Trophoblast cell (in vitro differentiated cells and primary cell): ENCODE measurements around the gene PTPRE.

Source experiments
- DNase-seq, 2 donors: peaks; one replicate each; pipeline ENCODE4 v3.0.0-alpha.2; 2016
- H2AFZ ChIP-seq: 2 replicates; pipeline ENCODE4 v1.6.1; 2013; ENCODE audit warnings: low read length, moderate library complexity, mild to moderate bottlenecking; ENCODE audit not compliant: insufficient read depth, poor library complexity
- H2AK5ac ChIP-seq: 2 replicates; pipeline ENCODE4 v1.6.1; 2013; ENCODE audit warnings: mild to moderate bottlenecking, low read length
- H2BK120ac ChIP-seq: 2 replicates; pipeline ENCODE4 v1.6.1; 2013; ENCODE audit warnings: low read length, mild to moderate bottlenecking, moderate library complexity; ENCODE audit not compliant: insufficient read depth, poor library complexity
- H2BK12ac ChIP-seq: 2 replicates; pipeline ENCODE4 v1.6.1; 2013; ENCODE audit warnings: mild to moderate bottlenecking, low read length, moderate library complexity
- H2BK5ac ChIP-seq: 2 replicates; pipeline ENCODE4 v1.6.1; 2013; ENCODE audit warnings: low read length, low read depth, moderate library complexity, mild to moderate bottlenecking; ENCODE audit not compliant: poor library complexity
- H3K14ac ChIP-seq: 2 replicates; pipeline ENCODE4 v1.6.1; 2013; ENCODE audit warnings: mild to moderate bottlenecking, low read length
- H3K18ac ChIP-seq: 2 replicates; pipeline ENCODE4 v1.6.1; 2013; ENCODE audit warnings: mild to moderate bottlenecking, low read length
- H3K23ac ChIP-seq: 2 replicates; pipeline ENCODE4 v1.6.1; 2013; ENCODE audit warnings: low read length
- H3K27ac ChIP-seq: 2 replicates; pipeline ENCODE4 v1.5.1; 2013; ENCODE audit warnings: low read depth, mild to moderate bottlenecking, inconsistent platforms, low read length, moderate library complexity
- H3K27me3 ChIP-seq: 2 replicates; pipeline ENCODE4 v1.6.1; 2013; ENCODE audit warnings: inconsistent platforms, mild to moderate bottlenecking, low read length, moderate library complexity; ENCODE audit not compliant: insufficient read depth
- H3K36me3 ChIP-seq, 2 experiments: 1 replicate in 1 of 2; 2 replicates in 1 of 2; pipeline ENCODE4 v1.6.1; 2013; ENCODE audit warnings: low read length in 2 of 2, mild to moderate bottlenecking in 2 of 2, moderate library complexity in 1 of 2; ENCODE audit not compliant: insufficient read depth in 2 of 2, control insufficient read depth in 1 of 2
- H3K4ac ChIP-seq: 2 replicates; pipeline ENCODE4 v1.6.1; 2013; ENCODE audit warnings: low read depth, mild to moderate bottlenecking, low read length, moderate library complexity
- H3K4me1 ChIP-seq, 2 experiments: 1 replicate in 1 of 2; 2 replicates in 1 of 2; pipeline ENCODE4 v1.6.1; 2013; ENCODE audit warnings: low read length in 2 of 2, mild to moderate bottlenecking in 2 of 2, moderate library complexity in 1 of 2; ENCODE audit not compliant: insufficient read depth in 2 of 2, control insufficient read depth in 1 of 2
- H3K4me2 ChIP-seq: 2 replicates; pipeline ENCODE4 v1.6.1; 2013; ENCODE audit warnings: inconsistent platforms, mild to moderate bottlenecking, low read length, moderate library complexity
- H3K4me3 ChIP-seq: 2 replicates; pipeline ENCODE4 v1.5.1; 2013; ENCODE audit warnings: mild to moderate bottlenecking, low read depth, low read length, inconsistent platforms
- H3K79me1 ChIP-seq: one replicate; pipeline ENCODE4 v1.6.1; 2013; ENCODE audit warnings: low read length
- H3K79me2 ChIP-seq: 2 replicates; pipeline ENCODE4 v1.6.1; 2013; ENCODE audit warnings: low read length, mild to moderate bottlenecking; ENCODE audit not compliant: control insufficient read depth, insufficient read depth, poor library complexity
- H3K9ac ChIP-seq: 2 replicates; pipeline ENCODE4 v1.6.1; 2013; ENCODE audit warnings: mild to moderate bottlenecking, low read length
- H3K9me3 ChIP-seq: 2 replicates; pipeline ENCODE4 v1.6.1; 2013; ENCODE audit warnings: low read depth, mild to moderate bottlenecking, control low read depth, inconsistent platforms, low read length; ENCODE audit not compliant: insufficient read depth
- H4K12ac ChIP-seq: 2 replicates; pipeline ENCODE4 v1.6.1; 2013; ENCODE audit warnings: low read depth, mild to moderate bottlenecking, low read length, moderate library complexity
- H4K8ac ChIP-seq: 2 replicates; pipeline ENCODE4 v1.6.1; 2013; ENCODE audit warnings: low read depth, mild to moderate bottlenecking, low read length, moderate library complexity
- H4K91ac ChIP-seq: one replicate; pipeline ENCODE4 v1.6.1; 2013; ENCODE audit warnings: low read depth, mild to moderate bottlenecking, low read length, moderate library complexity
- WGBS: extraction: QIAGEN DNeasy Blood & Tissue Kit; methylation state at CpG from one replicate; pipeline ENCODE4 v1.1.7; 2013; ENCODE audit warnings: missing lambda C conversion rate; ENCODE audit not compliant: insufficient read length, insufficient coverage; ENCODE audit errors: extremely low coverage; 5-methylcytosine and 5-hydroxymethylcytosine counted together

The PTPRE gene

GRCh38 chr10:127951861-127952574 is 45.1 kb downstream of the PTPRE start:
- H3K27me3 ChIP-seq, result no peaks in the 10 kb centered on the region
- no peak overlapping the region for H4K12ac ChIP-seq
- H3K4ac ChIP-seq, result no peak overlapping the region
- H3K4me2 ChIP-seq, result no peak overlapping the region
- WGBS, result no CpG with 5 or more reads among the region's 2 CpGs
- no peak overlapping the region for H2AK5ac ChIP-seq
- no peaks in the 10 kb centered on the region for H3K4me1 ChIP-seq
- H2BK5ac ChIP-seq, result no peak overlapping the region
- H4K8ac ChIP-seq, result no peak overlapping the region
- no peak overlapping the region for H3K14ac ChIP-seq
- H3K79me2 ChIP-seq, result no peaks in the 10 kb centered on the region
- H4K91ac ChIP-seq, result no peak overlapping the region
- no peaks in the 10 kb centered on the region for H3K36me3 ChIP-seq
- H2AFZ ChIP-seq, result no peak overlapping the region
- no peaks in the 10 kb centered on the region for H3K9me3 ChIP-seq
- no peak overlapping the region for H3K23ac ChIP-seq
- no peak overlapping the region for H3K4me3 ChIP-seq
- no peaks in the 10 kb centered on the region for H3K79me1 ChIP-seq
- H3K9ac ChIP-seq, result no peak overlapping the region
- no peak overlapping the region for H3K27ac ChIP-seq
- H2BK12ac ChIP-seq, result no peak overlapping the region
- DNase-seq, result no peak
- no peak overlapping the region for H2BK120ac ChIP-seq
- H3K18ac ChIP-seq, result no peak overlapping the region

- no peaks in the 10 kb centered on the region for H3K9me3 ChIP-seq
- H2AK5ac ChIP-seq, result no peak overlapping the region
- no peaks in the 10 kb centered on the region for H3K27me3 ChIP-seq
- no peak overlapping the region for H3K4me3 ChIP-seq
- H4K12ac ChIP-seq, result no peak overlapping the region
- no peak overlapping the region for H3K4ac ChIP-seq
- no peak overlapping the region for H2BK12ac ChIP-seq
- H3K79me1 ChIP-seq, result no peaks in the 10 kb centered on the region
- no peaks in the 10 kb centered on the region for H3K79me2 ChIP-seq
- no peak overlapping the region for H3K23ac ChIP-seq
- no peak overlapping the region for H2AFZ ChIP-seq
- no peak overlapping the region for H3K14ac ChIP-seq
- no peaks in the 10 kb centered on the region for H3K36me3 ChIP-seq
- H2BK120ac ChIP-seq, result no peak overlapping the region
- H4K8ac ChIP-seq, result no peak overlapping the region
- no peak overlapping the region for H3K9ac ChIP-seq
- H2BK5ac ChIP-seq, result no peak overlapping the region
- H3K18ac ChIP-seq, result no peak overlapping the region
- no peak overlapping the region for H3K4me2 ChIP-seq
- WGBS, result no CpG with 5 or more reads among the region's 2 CpGs
- no peak overlapping the region for H3K27ac ChIP-seq
- no peak for DNase-seq
- no peak overlapping the region for H4K91ac ChIP-seq
- H3K4me1 ChIP-seq, result no peaks in the 10 kb centered on the region
These were observed 45.6 kb downstream of the PTPRE start for GRCh38 chr10:127952575-127952869.

GRCh38 chr10:127952918-127953317 is 46.0 kb downstream of the PTPRE start:
- Histone ChIP-seq H4K8ac (no peak overlapping the region), H3K23ac (no peak overlapping the region), H4K12ac (no peak overlapping the region), H3K79me2 (no peaks in the 10 kb centered on the region), H2AFZ (no peak overlapping the region), H3K27ac (no peak overlapping the region), H3K27me3 (no peaks in the 10 kb centered on the region), H2BK12ac (no peak overlapping the region), H3K9me3 (no peaks in the 10 kb centered on the region), H2BK5ac (no peak overlapping the region), H4K91ac (no peak overlapping the region), H2BK120ac (no peak overlapping the region), H3K18ac (no peak overlapping the region), H3K4me3 (no peak overlapping the region), H3K9ac (no peak overlapping the region), H3K36me3 (no peaks in the 10 kb centered on the region), H3K4ac (no peak overlapping the region), H3K4me1 (no peaks in the 10 kb centered on the region), H3K14ac (no peak overlapping the region), H3K79me1 (no peaks in the 10 kb centered on the region), H3K4me2 (no peak overlapping the region), H2AK5ac (no peak overlapping the region)
- WGBS, result no CpG with 5 or more reads among the region's 4 CpGs
- no peak for DNase-seq

GRCh38 chr10:127953876-127954275 is 47.0 kb downstream of the PTPRE start:
- H3K27ac ChIP-seq, result no peak overlapping the region

More at GRCh38 chr10:127953876-127954275, 47.0 kb downstream of the PTPRE start:
- Histone ChIP-seq H3K23ac (no peak overlapping the region), H3K4ac (no peak overlapping the region), H3K14ac (no peak overlapping the region), H4K91ac (no peak overlapping the region), H3K27me3 (no peaks in the 10 kb centered on the region), H2BK5ac (no peak overlapping the region), H4K12ac (no peak overlapping the region), H2BK120ac (no peak overlapping the region), H4K8ac (no peak overlapping the region), H3K79me1 (no peaks in the 10 kb centered on the region), H3K4me2 (no peak overlapping the region), H3K4me1 (no peaks in the 10 kb centered on the region), H2AK5ac (no peak overlapping the region), H3K79me2 (no peaks in the 10 kb centered on the region), H3K36me3 (no peaks in the 10 kb centered on the region), H2AFZ (no peak overlapping the region), H3K9me3 (no peaks in the 10 kb centered on the region), H2BK12ac (no peak overlapping the region), H3K18ac (no peak overlapping the region), H3K9ac (no peak overlapping the region), H3K4me3 (no peak overlapping the region)
- no peak for DNase-seq
- no CpG with 5 or more reads among the region's 1 CpG for WGBS
